ENCODE results near the gene ABTB2.
"Not testable (repeated sequence)": the region's sequence is repeated elsewhere in the genome, so short reads cannot be mapped to it uniquely, and the experiment has no call there.

The ABTB2 gene

DNA sequence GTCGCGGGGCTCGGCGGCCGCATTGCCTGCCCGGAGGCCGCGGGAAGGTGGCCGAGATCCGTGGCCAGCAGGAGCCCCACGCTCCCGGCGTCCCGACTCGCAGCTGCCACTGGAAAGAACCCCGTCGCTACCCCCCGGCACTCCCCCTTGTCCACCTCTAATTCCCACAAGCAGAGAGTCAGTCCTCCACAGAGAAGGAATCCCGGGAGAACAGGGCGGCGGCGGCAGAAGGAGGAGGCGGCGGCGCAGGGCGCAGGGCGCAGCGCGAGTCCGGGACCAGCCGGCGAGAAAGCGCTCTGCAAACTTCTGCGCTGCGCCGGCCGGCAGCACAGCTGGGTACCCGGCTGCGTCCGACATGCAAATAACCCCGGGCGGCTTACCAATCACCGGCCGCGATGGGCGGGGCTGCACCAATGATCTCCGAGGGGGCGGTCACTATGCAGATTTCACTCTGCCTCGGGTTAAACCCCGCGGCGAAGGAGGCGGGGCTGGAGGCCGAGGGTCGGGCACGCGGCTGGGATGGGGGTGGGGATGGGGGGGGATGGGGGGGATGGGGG lies at the start of gene ABTB2:
ABTB2 (minus strand) TSS at position 310 of the 557 bp plus-strand sequence.
- peak; percentile 96 for DNase-seq (ENCODE audit: low read depth)

DNA sequence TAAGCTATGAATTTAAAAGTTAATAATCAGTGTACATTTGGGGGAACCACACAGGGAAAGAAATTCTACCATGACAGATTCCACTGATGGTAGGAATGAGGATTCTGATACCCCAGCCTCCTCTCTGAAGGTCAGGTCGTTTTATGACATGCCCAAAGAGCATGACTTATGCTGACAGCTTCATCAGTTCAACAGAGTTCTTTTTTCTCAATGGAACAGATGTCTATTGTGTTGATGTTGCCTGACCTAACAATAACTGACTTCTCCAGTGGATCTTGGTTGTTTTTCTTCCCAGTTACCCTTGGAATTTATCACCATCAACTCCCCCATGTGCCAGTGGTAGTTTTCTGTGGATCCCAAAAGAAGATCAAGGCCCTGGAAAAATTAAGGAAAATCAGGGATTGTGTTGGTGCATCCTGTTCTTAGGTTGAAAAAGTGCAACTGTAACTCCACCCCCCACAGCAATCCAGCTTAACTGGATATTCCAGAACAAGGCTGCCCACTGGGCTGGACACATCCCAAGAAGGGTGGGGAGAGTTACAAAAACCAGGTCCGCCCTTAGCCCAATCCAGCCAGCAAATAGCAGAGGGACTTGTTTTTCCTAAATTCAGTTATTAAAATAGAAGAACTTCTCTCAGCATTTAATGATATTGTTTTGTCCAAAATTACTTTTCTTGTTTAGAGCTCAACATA lies 49.5 kb upstream of the ABTB2 start:
- no peak for DNase-seq (ENCODE audit: low read depth)

GRCh38 chr11:34406413-34406812 lies 48.6 kb upstream of the ABTB2 start:
- DNase-seq (ENCODE audit: low read depth): no peak

DNA sequence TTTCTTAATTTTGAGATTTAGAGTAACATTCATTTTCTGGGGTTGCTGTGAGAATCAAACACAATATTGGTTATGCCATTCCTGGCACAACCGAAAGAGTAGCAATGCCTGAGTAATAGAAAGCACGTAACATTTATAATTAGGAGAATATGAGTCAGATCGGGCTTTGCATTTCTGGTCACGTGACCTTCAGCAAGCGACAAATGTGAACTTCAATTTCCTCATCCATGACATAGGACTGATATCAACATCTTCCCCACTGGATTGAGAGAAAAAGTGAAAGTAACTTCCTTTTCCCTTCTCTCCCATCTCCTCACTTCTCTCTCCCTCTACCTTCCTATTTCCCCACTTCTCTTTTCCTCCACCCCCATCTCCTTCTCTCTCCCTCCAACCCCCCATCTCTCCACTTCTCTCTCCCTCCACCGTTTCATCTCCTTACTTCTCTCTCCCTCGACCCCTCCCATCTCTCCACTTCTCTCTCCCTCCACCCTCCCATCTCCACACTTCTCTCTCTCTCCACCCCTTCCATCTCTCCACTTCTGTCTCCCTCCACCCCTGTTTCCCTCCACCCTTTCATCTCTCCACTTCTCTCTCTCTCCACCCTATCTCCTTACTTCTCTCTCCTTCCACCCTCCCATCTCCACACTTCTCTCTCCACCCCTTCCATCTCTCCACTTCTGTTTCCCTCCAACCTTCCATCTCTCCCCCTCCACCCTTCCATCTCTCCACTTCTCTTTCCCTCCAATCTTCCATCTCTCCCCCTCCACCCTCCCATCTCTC lies 47.5 kb upstream of the ABTB2 start:
- no peak for DNase-seq (ENCODE audit: low read depth)

DNA sequence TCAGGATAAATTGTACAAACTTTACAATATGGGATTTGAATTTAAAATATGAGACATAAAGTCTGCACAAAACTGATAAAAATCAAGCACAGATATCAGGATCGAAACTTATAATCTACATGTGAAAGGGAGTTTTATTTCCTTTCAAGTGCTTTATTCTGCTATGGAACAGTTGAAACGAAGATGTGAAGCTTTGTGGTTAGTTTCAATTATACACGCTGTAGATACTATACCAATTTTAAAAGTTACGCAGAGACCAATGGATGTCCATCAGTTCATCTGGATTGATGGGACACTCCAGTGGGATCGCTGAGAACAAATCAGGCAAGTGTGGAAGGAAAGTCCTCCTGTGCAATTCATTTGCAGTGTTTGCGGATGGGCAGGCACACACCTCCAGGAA lies 46.5 kb upstream of the ABTB2 start:
- no peak for DNase-seq (ENCODE audit: low read depth)

DNA sequence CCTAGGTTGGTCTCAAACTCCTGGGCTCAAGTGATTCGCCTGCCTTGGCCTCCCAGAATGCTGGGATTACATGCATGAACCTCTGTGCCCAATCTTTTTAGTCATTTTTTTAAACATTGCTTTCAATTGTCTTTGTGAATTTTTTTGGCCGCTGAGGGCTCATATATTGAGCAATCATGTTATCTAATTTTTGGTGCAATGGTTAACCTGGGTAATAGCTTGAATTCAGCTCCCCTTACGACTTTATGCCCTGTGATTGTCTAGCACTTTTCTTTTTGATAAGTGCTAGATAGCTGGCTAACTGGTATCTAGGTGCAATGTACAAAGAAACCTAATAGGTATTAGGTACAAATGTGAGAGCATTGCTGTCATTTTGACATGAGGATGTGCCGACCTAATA lies 45.6 kb upstream of the ABTB2 start:
- no peak for DNase-seq (ENCODE audit: low read depth)

GRCh38 chr11:34397811-34398210 lies 40.0 kb upstream of the ABTB2 start:
- DNase-seq (ENCODE audit: low read depth): no peak

DNA sequence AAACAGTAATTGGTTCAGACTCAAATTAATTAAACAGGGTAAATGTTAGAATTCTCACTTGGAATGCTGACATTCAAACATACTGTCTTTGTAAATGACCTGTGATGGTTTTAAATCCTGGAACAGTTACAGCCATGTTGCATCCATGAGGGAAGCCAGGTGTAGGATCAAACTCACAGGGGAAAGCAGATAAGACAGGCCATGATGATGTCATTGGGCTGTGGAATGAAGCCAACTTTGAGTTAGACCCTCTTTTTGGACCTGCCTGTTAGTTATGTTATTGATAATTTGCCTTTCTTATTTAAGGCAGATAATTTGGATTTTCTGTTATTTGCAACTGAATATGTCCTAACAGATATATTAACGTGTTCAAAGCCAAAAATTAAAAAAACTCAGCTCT lies 39.3 kb upstream of the ABTB2 start:
- DNase-seq (ENCODE audit: low read depth): no peak

GRCh38 chr11:34395916-34396550 lies 38.2 kb upstream of the ABTB2 start:
- DNase-seq (ENCODE audit: low read depth): no peak

- no peak for DNase-seq (ENCODE audit: low read depth)
Observed at GRCh38 chr11:34394771-34395300, 37.0 kb upstream of the ABTB2 start.

GRCh38 chr11:34387653-34388052 lies 29.8 kb upstream of the ABTB2 start:
- no peak for DNase-seq (ENCODE audit: low read depth)

- DNase-seq (ENCODE audit: low read depth): not testable (repeated sequence)
Observed at GRCh38 chr11:34386356-34386755, 28.5 kb upstream of the ABTB2 start.

- no peak for DNase-seq (ENCODE audit: low read depth)
Observed at GRCh38 chr11:34382532-34383276, 24.9 kb upstream of the ABTB2 start.

DNA sequence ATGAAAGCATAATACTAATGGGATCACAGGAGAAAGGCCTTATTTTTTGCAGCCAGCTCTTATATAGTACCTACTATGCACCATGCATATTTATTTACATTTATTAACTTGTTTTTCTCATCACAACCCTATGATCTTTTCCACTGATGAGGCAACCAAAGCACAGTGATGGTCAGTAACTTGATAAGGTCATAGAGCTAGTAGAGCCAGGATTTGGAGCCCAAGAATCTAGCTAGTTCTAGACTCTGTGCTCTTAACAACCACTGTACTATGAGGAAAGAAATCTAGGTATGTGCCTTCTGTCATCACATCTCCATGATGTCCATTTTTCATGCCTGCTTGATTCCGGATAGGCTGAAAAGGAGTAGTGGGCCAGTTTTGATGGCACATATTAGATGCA lies 24.0 kb upstream of the ABTB2 start:
- DNase-seq (ENCODE audit: low read depth): no peak

DNA sequence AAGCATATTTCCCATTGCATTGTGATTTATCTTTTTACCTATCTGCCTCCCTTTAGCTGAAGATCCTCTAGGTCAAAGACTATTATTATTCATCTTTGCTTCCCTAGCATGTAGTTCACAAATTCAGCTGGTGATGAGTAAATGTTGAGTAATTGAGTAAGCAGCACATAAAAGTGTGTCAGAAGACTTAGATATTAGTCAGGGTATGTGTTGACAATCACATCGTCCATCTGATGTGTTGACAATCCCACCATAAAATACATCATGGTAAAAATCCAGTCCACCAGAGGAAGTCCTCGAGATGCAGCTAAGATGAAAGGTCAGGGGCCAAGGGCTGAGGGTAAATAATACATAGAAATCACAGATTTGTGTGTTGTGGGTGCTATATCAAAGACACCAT lies 22.9 kb upstream of the ABTB2 start:
- no peak for DNase-seq (ENCODE audit: low read depth)

GRCh38 chr11:34379539-34379938 lies 21.7 kb upstream of the ABTB2 start:
- no peak for DNase-seq (ENCODE audit: low read depth)

DNA sequence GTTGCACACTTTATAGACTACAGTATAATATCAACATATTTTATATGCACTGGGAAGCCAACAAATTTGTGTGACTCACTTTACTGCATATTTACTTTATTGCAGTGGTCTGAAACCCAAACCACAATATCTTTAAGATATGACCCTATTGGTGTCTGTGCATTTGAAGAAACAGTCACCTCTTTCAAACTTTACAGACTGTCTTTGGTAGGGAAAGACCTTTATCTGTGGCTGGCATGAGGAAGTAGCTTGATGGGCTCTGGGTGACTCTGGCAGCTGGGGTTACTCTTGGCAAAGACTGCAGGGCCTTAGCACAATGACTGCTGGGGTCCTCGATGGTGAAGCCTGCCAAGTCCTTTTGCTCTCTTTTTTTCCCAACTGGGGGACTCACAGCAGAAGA lies 21.3 kb upstream of the ABTB2 start:
- no peak for DNase-seq (ENCODE audit: low read depth)

DNA sequence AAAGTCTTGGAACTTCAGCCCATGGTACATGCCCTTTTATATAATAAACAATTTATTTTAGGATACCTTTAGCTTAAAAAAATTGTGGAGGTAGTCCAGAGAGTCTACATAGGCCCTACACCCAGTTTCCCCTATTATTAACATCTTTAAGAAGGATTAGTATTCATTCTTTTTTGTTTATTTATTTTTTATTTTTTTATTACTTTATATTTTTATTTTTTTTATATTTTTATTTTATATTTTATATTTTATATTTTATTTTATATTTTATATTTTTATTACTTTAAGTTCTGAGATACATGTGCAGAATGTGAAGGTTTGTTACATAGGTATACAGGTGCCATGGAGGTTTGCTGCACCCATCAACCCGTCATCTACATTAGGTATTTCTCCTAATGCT lies 15.9 kb upstream of the ABTB2 start:
- no peak for DNase-seq (ENCODE audit: low read depth)

DNA sequence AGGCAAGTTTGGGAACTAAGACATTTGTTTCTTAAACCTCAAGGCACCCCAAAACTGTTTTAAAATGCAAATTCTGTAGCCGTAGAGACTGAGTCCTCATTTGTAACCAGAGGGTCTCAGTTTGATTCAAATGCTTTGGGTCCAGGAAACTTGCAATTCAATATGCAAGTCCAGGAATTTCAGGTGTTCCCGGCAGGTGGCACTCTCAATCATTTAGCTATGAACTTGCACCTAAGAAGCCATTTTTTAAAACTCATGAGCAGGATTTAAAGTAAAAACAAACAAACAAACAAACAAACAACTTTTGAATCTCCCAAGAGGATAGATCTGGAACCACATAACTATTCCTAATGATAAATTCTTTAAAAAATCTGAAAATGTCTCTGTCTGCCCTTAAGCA lies 8.7 kb upstream of the ABTB2 start:
- no peak for DNase-seq (ENCODE audit: low read depth)

DNA sequence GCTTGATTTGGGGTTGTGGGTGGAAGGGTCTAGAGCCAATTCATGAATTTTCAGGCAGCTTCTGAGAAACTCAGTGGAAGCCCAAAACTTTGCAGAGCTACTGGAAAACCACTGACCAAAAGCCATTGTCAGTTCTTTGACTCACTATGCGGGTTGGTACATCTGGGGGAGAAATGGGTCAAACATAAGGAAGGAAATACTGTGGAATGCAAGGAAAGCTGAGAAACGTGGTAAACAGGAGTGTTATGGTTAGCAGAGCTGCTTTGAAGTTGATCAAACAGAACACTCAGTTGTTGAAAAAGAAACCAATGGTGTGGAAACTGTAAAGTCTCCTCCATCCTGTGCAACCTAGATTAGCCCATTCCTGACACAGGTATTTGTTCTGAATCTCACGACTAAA lies 6.3 kb upstream of the ABTB2 start:
- DNase-seq (ENCODE audit: low read depth): no peak

DNA sequence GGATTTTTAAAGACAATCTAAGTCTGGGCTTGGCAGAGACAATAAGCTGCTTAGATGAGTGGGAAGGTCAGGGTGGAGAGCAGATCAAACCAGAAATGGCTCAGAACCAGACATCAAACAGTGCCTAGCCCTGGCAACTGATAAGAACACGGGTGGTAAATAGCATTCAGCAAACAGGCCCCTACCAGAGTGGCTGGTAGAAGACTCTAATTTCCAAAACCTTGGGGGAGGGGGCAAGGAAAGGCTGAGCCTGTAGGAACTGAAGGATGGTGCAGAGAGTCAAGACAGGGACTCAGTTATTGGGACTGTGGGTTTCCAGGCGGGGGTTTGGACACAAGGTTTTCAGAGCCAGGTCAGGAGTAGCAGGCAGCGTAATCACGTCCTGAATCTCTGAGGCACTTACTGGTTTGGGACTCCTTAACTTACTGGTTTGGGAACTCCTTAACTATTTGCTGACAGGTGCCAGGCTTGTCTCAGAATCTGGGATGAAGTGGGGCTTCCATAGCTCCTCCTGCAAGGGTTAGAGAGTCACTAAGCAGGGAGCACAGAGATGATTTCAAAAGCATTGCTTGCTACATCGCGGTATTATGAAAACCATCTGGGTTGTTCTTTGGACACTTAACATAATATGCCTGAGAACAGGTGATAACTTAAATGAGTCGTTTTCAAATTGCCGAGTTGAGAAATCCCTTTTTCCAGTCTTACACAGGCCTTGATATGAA lies 5.7 kb upstream of the ABTB2 start:
- no peak for DNase-seq (ENCODE audit: low read depth)
